IMR-90 (cell line): ENCODE measurements around the gene NLGN1. TPM values are rescaled to one million over a fixed set of nuclear protein-coding genes. Genes with fewer than 3 reads are reported as not detected.

ENCODE experiments used
- ATAC-seq: fragments of 200-7000 bp; cut with Tn5 transposase; 2 replicates; pipeline ENCODE4 v1.9.1; 2020; ENCODE audit warnings: low read depth, mild to moderate bottlenecking, moderate library complexity
- BruUV-seq: library from RNA; stranded (reverse); fragments of 400-500 nt; replicated peaks from 2 replicates; lab custom pipeline; 2021; lab: Mats Ljungman, UMichigan
- CTCF ChIA-PET: fragments of 300-600 bp; formaldehyde crosslinking; extraction: SDS; loops from one replicate; lab custom pipeline; 2021; ENCODE audit warnings: antibody characterized with exemption; lab: Yijun Ruan, JAX
- POLR2A ChIA-PET: fragments of 300-600 bp; sonication (Branson Sonifier 250); formaldehyde crosslinking; loops from one replicate; lab custom pipeline; 2022; ENCODE audit warnings: antibody characterized with exemption; ENCODE audit not compliant: unreplicated experiment; lab: Charles Lee
- DNase-seq: peaks from one replicate; pipeline ENCODE4 v3.0.0; 2013
- H2AFZ ChIP-seq: replicated peaks from 2 replicates; pipeline ENCODE3; 2013; ENCODE audit warnings: low read length, mild to moderate bottlenecking; ENCODE audit not compliant: poor library complexity
- H2AK5ac ChIP-seq: 2 replicates; pipeline ENCODE4 v1.6.1; 2013; ENCODE audit warnings: low read depth, low read length, inconsistent platforms
- H2AK9ac ChIP-seq: replicated peaks from 2 replicates; pipeline ENCODE3; 2013; ENCODE audit warnings: mild to moderate bottlenecking, low read depth, low read length, moderate library complexity; ENCODE audit not compliant: poor library complexity
- H2BK120ac ChIP-seq: 2 replicates; pipeline ENCODE4 v1.6.1; 2013; ENCODE audit warnings: low read depth, low read length, inconsistent platforms
- H2BK15ac ChIP-seq: 3 replicates; pipeline ENCODE4 v1.6.1; 2013; ENCODE audit warnings: low read depth, low read length, inconsistent platforms
- H2BK20ac ChIP-seq: 2 replicates; pipeline ENCODE4 v1.6.1; 2013; ENCODE audit warnings: low read depth, mild to moderate bottlenecking, inconsistent platforms, low read length, moderate library complexity
- H2BK5ac ChIP-seq: 2 replicates; pipeline ENCODE4 v1.6.1; 2013; ENCODE audit warnings: mild to moderate bottlenecking, low read depth, low read length, inconsistent platforms; ENCODE audit not compliant: poor library complexity, severe bottlenecking
- H3K14ac ChIP-seq: replicated peaks from 2 replicates; pipeline ENCODE4 v1.6.1; 2013; ENCODE audit warnings: low read depth, low read length, inconsistent platforms
- H3K18ac ChIP-seq: 2 replicates; pipeline ENCODE4 v1.6.1; 2013; ENCODE audit warnings: low read depth, low read length, control low read depth
- H3K23ac ChIP-seq: 2 replicates; pipeline ENCODE4 v1.6.1; 2013; ENCODE audit warnings: low read depth, low read length, inconsistent platforms
- H3K27ac ChIP-seq: 2 replicates; pipeline ENCODE4 v1.5.1; 2013; ENCODE audit warnings: mild to moderate bottlenecking, control low read depth, low read length; ENCODE audit not compliant: insufficient read depth
- H3K27me3 ChIP-seq: 2 replicates; pipeline ENCODE4 v1.6.1; 2013; ENCODE audit warnings: low read length; ENCODE audit not compliant: control insufficient read depth, insufficient read depth
- H3K36me3 ChIP-seq: 2 replicates; pipeline ENCODE4 v1.6.1; 2013; ENCODE audit warnings: low read length, mixed read lengths; ENCODE audit not compliant: control insufficient read depth, insufficient read depth
- H3K4ac ChIP-seq: 2 replicates; pipeline ENCODE4 v1.6.1; 2013; ENCODE audit warnings: low read depth, low read length, inconsistent platforms
- H3K4me1 ChIP-seq: 2 replicates; pipeline ENCODE4 v1.6.1; 2013; ENCODE audit warnings: low read length, mixed read lengths; ENCODE audit not compliant: control insufficient read depth, insufficient read depth
- H3K4me2 ChIP-seq: 2 replicates; pipeline ENCODE4 v1.6.1; 2013; ENCODE audit warnings: low read depth, mild to moderate bottlenecking, control low read depth, low read length, moderate library complexity
- H3K4me3 ChIP-seq: 2 replicates; pipeline ENCODE4 v1.5.1; 2013; ENCODE audit warnings: low read depth, mild to moderate bottlenecking, control low read depth, low read length, moderate library complexity; ENCODE audit not compliant: insufficient read depth
- H3K56ac ChIP-seq: 2 replicates; pipeline ENCODE4 v1.6.1; 2013; ENCODE audit warnings: low read length, inconsistent platforms; ENCODE audit not compliant: insufficient read depth; ENCODE audit errors: extremely low read depth
- H3K79me1 ChIP-seq, 2 experiments: 2 replicates each; pipeline ENCODE4 v1.6.1; 2013; ENCODE audit warnings: low read length in 2 of 2, inconsistent platforms in 1 of 2, low read depth in 1 of 2
- H3K9ac ChIP-seq: 2 replicates; pipeline ENCODE4 v1.6.1; 2013; ENCODE audit warnings: low read depth, low read length, control low read depth
- H3K9me1 ChIP-seq: 2 replicates; pipeline ENCODE4 v1.6.1; 2013; ENCODE audit warnings: low read length, inconsistent platforms; ENCODE audit not compliant: insufficient read depth
- H3K9me3 ChIP-seq: 2 replicates; pipeline ENCODE4 v1.6.1; 2013; ENCODE audit warnings: low read length; ENCODE audit not compliant: control insufficient read depth, insufficient read depth
- H4K20me1 ChIP-seq: 2 replicates; pipeline ENCODE4 v1.6.1; 2013; ENCODE audit warnings: low read length, inconsistent platforms; ENCODE audit not compliant: insufficient read depth
- H4K5ac ChIP-seq: 2 replicates; pipeline ENCODE4 v1.6.1; 2013; ENCODE audit warnings: mild to moderate bottlenecking, low read depth, low read length, control low read depth
- H4K8ac ChIP-seq, 2 experiments: 2 replicates each; pipeline ENCODE4 v1.6.1; 2013; ENCODE audit warnings: low read depth in 2 of 2, low read length in 2 of 2, control low read depth in 1 of 2, inconsistent platforms in 1 of 2
- H4K91ac ChIP-seq: 2 replicates; pipeline ENCODE4 v1.6.1; 2013; ENCODE audit warnings: low read depth, low read length, inconsistent platforms; ENCODE audit not compliant: insufficient read depth
- CEBPB ChIP-seq: IDR thresholded peaks from 2 replicates; pipeline ENCODE4 v1.6.1; 2012; ENCODE audit warnings: low read depth, low read length, improper control_type of control experiment
- CHD1 ChIP-seq: IDR thresholded peaks from 2 replicates; pipeline ENCODE4 v1.6.1; 2012; ENCODE audit warnings: low read depth, low read length, improper control_type of control experiment
- ELK1 ChIP-seq: fragments of 150-350 bp; IDR thresholded peaks from 2 replicates; pipeline ENCODE4 v1.6.1; 2016; ENCODE audit warnings: low read depth, mild to moderate bottlenecking, low read length, moderate library complexity, borderline replicate concordance
- FOS ChIP-seq: fragments of 150-350 bp; IDR thresholded peaks from 2 replicates; pipeline ENCODE4 v1.6.1; 2016; ENCODE audit warnings: low read depth, low read length
- MAFK ChIP-seq: IDR thresholded peaks from 2 replicates; pipeline ENCODE4 v1.6.1; 2012; ENCODE audit warnings: low read depth, low read length, improper control_type of control experiment
- MXI1 ChIP-seq: IDR thresholded peaks from 2 replicates; pipeline ENCODE4 v1.6.1; 2012; ENCODE audit warnings: low read depth, mild to moderate bottlenecking, low read length, moderate library complexity, borderline replicate concordance
- NFE2L2 ChIP-seq: fragments of 150-350 bp; IDR thresholded peaks from 2 replicates; pipeline ENCODE4 v1.6.1; 2016; ENCODE audit warnings: low read depth, mild to moderate bottlenecking, low read length
- POLR2A ChIP-seq: IDR thresholded peaks from 2 replicates; pipeline ENCODE4 v1.6.1; 2012; ENCODE audit warnings: mild to moderate bottlenecking, low read depth, low read length
- RAD21 ChIP-seq: IDR thresholded peaks from 2 replicates; pipeline ENCODE4 v1.6.1; 2012; ENCODE audit warnings: low read length, improper control_type of control experiment
- RCOR1 ChIP-seq: IDR thresholded peaks from 2 replicates; pipeline ENCODE4 v1.6.1; 2012; ENCODE audit warnings: mild to moderate bottlenecking, low read length, improper control_type of control experiment; ENCODE audit not compliant: insufficient replicate concordance
- RFX5 ChIP-seq: IDR thresholded peaks from 2 replicates; pipeline ENCODE4 v1.8.0; 2012; ENCODE audit warnings: low read depth, mild to moderate bottlenecking, low read length, moderate library complexity
- USF2 ChIP-seq: fragments of 150-350 bp; IDR thresholded peaks from 2 replicates; pipeline ENCODE4 v1.6.1; 2017; ENCODE audit warnings: mild to moderate bottlenecking, antibody characterized with exemption, low read length, low read depth
- WGBS, 2 experiments: methylation state at CpG; one replicate each; pipeline versions ENCODE4 v1.1.5 to v1.1.7; 2013; ENCODE audit warnings: missing lambda C conversion rate in 2 of 2; ENCODE audit not compliant: insufficient read length in 1 of 2; ENCODE audit errors: extremely low coverage in 2 of 2; 5-methylcytosine and 5-hydroxymethylcytosine counted together
- dilution Hi-C: fragments of 300-500 bp; cut with HindIII; formaldehyde crosslinking; loops from one replicate; pipeline ENCODE4 v1.14.3; 2018; ENCODE audit warnings: low sequenced_read_pairs; ENCODE audit not compliant: unreplicated experiment
- in situ Hi-C: fragments of 300-500 bp; cut with MboI; formaldehyde crosslinking; loops from 3 replicates; pipeline ENCODE4 v1.14.3; 2019; ENCODE audit warnings: low sequenced_read_pairs, inconsistent platforms, mixed read lengths
- intact Hi-C: fragments of 100-400 bp; cut with micrococcal nuclease; formaldehyde crosslinking; loops from 2 replicates; pipeline ENCODE4 v1.10.0; 2022
- polyA plus RNA-seq, 3 experiments: library from polyadenylated mRNA; depleted of rRNA; stranded (reverse); fragments of >200 nt; gene quantifications; 2 replicates each; pipeline ENCODE4 v1.2.3, GENCODE V29; 2012; ENCODE audit warnings: low replicate concordance in 1 of 3
- total RNA-seq: library from RNA; depleted of rRNA; stranded (reverse); fragments of >200 nt; gene quantifications from 2 replicates; pipeline ENCODE4 v1.2.3, GENCODE V29; 2012

NLGN1 gene
- total and polyA plus RNA-seq, 2 of the 4 experiments (the other 2 are of a cell fraction) = 1.8 to 12.5 TPM

- Histone ChIP-seq H3K9ac (no peak overlapping the region), H2BK15ac (no peak overlapping the region), H3K18ac (no peak overlapping the region), H3K56ac (no peak overlapping the region), H3K4ac (no peak overlapping the region), H2AK9ac (no peak overlapping the region), H2BK120ac (no peak overlapping the region), H3K9me3 (no peaks in the 10 kb centered on the region), H3K9me1 (no peaks in the 10 kb centered on the region), H3K27me3 (no peaks in the 10 kb centered on the region), H4K5ac (no peak overlapping the region), H2BK20ac (no peak overlapping the region), H4K20me1 (no peaks in the 10 kb centered on the region), H3K4me2 (no peak overlapping the region), H3K4me1 (no peaks in the 10 kb centered on the region), H3K27ac (no peak overlapping the region), H2BK5ac (no peak overlapping the region), H3K4me3 (no peak overlapping the region), H3K14ac (no peak overlapping the region), H4K8ac (no peak overlapping the region), H4K91ac (no peak overlapping the region), H2AFZ (no peak overlapping the region), H3K79me1 (no peaks in the 10 kb centered on the region), H3K23ac (no peak overlapping the region), H2AK5ac (no peak overlapping the region), H3K36me3 (no peaks in the 10 kb centered on the region)
- DNase-seq = no peak
- ChIA-PET CTCF (no interaction called here), POLR2A (no interaction called here)
- no CpG with 5 or more reads among the region's 3 CpGs for WGBS, 2 experiments
- in situ Hi-C loops = no loop called here
- no peak for ATAC-seq
- intact Hi-C loops = no loop called here
- no TSS peak for BruUV-seq
- TF ChIP-seq RFX5 (no peak), RAD21 (no peak), RCOR1 (no peak), POLR2A (no peak), FOS (no peak), MAFK (no peak), CEBPB (no peak), MXI1 (no peak), USF2 (no peak), NFE2L2 (no peak), CHD1 (no peak), ELK1 (no peak)
- dilution Hi-C loops = no loop called here
Observed at GRCh38 chr3:173780067-173780466, 382.5 kb downstream of the NLGN1 start.
